Ishikawa (cell line): ENCODE data around the gene SV2C.
A peak's percentile ranks its signal among the peaks of the same experiment; 100 is the strongest.

Source experiments
- CEBPB ChIP-seq: IDR thresholded peaks from 2 replicates; pipeline ENCODE4 v1.6.1; 2012
- CREB1 ChIP-seq: IDR thresholded peaks from 2 replicates; pipeline ENCODE4 v1.6.1; 2012; ENCODE audit warnings: low read depth
- EGR1 ChIP-seq: IDR thresholded peaks from 2 replicates; pipeline ENCODE4 v1.6.1; 2012
- EP300 ChIP-seq: IDR thresholded peaks from 2 replicates; pipeline ENCODE4 v1.6.1; 2012; ENCODE audit warnings: borderline replicate concordance
- FOXM1 ChIP-seq: IDR thresholded peaks from 2 replicates; pipeline ENCODE4 v1.6.1; 2012; ENCODE audit warnings: low read depth, borderline replicate concordance
- NFIC ChIP-seq: IDR thresholded peaks from 2 replicates; pipeline ENCODE4 v1.6.1; 2012
- RAD21 ChIP-seq: IDR thresholded peaks from 2 replicates; pipeline ENCODE4 v1.6.1; 2012; ENCODE audit warnings: low read depth
- TAF1 ChIP-seq: IDR thresholded peaks from 2 replicates; pipeline ENCODE4 v1.6.1; 2012; ENCODE audit warnings: low read depth, mild to moderate bottlenecking
- TCF12 ChIP-seq: IDR thresholded peaks from 2 replicates; pipeline ENCODE4 v1.6.1; 2012; ENCODE audit warnings: low read depth
- TEAD4 ChIP-seq: IDR thresholded peaks from 2 replicates; pipeline ENCODE4 v1.6.1; 2012
- YY1 ChIP-seq: IDR thresholded peaks from 2 replicates; pipeline ENCODE4 v1.6.1; 2012; ENCODE audit warnings: low read depth
- ZBTB7A ChIP-seq: IDR thresholded peaks from 2 replicates; pipeline ENCODE4 v1.6.1; 2012; ENCODE audit warnings: low read depth
- TF ChIP-seq, protein P1 (sequence below): IDR thresholded peaks from 2 replicates; pipeline ENCODE4 v1.6.1; 2012; ENCODE audit warnings: low read depth, mild to moderate bottlenecking
- TF ChIP-seq, protein P2 (sequence below): IDR thresholded peaks from 2 replicates; pipeline ENCODE4 v1.6.1; 2012
- TF ChIP-seq, protein P3 (sequence below): IDR thresholded peaks from 2 replicates; pipeline ENCODE4 v1.6.1; 2012

The SV2C gene

DNA sequence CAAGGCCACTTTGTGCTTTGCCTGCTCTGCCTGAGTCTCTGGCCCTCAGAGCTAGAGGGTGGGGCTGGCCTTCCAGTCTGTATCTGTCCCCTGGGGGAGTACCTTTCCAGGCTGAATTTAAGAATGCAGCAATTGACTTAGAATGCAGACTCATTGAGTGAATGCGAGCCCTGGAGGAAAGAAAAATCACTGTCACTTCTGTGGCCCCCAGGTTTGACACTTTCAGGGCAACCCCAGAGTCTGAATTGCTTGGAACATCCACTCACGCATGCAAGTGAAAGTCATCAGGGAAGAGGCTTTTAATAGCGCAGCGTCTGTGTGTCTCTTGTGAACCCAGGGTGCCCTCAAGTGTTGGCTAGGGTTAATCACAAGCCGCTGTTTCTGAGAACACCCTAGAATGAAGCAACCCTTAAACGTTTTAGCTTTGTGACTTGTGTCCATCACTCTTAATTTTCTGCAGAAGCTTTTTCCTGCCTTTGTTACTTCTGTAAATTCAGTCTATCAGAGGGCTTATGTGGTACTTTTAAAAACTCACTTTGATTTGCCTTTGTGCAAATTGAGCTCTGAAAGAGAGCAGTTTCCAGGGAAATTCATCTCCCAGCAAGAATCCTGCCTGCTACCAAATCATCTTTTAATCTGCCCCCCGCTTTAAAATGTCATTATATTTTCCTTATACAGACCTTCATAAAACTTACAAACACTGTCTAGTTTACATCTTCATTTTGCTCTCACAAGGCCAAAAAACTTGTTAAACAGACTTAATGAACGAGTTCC is 173.1 kb downstream of the SV2C start:
- TF ChIP-seq YY1: no peak
- TF ChIP-seq, protein P1, sequence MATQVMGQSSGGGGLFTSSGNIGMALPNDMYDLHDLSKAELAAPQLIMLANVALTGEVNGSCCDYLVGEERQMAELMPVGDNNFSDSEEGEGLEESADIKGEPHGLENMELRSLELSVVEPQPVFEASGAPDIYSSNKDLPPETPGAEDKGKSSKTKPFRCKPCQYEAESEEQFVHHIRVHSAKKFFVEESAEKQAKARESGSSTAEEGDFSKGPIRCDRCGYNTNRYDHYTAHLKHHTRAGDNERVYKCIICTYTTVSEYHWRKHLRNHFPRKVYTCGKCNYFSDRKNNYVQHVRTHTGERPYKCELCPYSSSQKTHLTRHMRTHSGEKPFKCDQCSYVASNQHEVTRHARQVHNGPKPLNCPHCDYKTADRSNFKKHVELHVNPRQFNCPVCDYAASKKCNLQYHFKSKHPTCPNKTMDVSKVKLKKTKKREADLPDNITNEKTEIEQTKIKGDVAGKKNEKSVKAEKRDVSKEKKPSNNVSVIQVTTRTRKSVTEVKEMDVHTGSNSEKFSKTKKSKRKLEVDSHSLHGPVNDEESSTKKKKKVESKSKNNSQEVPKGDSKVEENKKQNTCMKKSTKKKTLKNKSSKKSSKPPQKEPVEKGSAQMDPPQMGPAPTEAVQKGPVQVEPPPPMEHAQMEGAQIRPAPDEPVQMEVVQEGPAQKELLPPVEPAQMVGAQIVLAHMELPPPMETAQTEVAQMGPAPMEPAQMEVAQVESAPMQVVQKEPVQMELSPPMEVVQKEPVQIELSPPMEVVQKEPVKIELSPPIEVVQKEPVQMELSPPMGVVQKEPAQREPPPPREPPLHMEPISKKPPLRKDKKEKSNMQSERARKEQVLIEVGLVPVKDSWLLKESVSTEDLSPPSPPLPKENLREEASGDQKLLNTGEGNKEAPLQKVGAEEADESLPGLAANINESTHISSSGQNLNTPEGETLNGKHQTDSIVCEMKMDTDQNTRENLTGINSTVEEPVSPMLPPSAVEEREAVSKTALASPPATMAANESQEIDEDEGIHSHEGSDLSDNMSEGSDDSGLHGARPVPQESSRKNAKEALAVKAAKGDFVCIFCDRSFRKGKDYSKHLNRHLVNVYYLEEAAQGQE: no peak
- TF ChIP-seq RAD21: peak; percentile 93

DNA sequence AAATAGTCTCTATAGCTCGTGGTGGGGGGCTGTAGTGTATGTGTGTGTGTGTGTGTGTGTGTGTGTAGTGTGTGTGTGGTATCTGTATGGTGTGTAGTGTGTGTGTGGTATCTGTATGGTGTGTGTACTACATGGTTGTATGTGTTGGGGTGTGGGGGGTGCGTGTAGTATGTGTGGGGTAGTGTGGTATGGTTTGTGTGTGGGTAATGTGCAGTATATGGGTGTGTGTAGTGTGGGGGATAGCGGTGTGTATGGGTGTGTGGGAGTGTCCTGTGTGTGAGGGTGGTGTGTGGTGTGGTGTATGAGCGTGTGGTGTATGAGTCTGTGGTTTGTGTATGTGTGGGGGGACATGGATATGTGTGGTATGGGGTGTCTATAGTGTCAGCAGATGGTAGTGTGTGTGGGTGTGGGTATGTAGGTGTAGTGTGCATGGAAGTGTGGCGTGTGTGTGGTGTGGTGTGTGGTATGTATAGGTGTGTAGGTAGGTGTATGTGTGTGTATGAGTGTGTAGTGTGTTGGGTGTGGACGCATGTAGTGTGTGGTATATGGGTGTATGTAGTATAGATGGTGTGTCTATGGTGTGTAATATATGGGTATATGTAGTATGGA is 174.1 kb downstream of the SV2C start:
- TF ChIP-seq NFIC (no peak), TEAD4 (no peak)
- TF ChIP-seq, protein P2, sequence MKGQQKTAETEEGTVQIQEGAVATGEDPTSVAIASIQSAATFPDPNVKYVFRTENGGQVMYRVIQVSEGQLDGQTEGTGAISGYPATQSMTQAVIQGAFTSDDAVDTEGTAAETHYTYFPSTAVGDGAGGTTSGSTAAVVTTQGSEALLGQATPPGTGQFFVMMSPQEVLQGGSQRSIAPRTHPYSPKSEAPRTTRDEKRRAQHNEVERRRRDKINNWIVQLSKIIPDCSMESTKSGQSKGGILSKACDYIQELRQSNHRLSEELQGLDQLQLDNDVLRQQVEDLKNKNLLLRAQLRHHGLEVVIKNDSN: no peak

DNA sequence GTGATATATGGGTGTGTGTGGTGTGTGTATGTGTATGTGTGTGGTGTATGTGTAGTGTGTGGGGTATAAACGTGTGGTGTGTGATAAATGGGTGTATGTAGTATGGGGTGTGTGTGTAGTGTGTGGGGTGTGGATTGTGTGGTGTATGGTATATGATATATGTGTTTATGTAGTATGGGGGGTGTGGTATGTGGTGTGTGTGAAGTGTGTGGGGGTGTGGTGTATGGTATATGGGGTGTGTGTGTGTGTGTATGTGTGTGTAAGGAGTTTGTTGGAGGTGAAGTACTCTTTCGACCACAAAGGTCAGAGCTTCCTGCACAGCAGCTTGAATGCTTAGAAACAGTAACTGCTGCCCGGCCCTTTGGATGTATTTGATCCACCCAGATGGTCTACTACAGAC is 174.7 kb downstream of the SV2C start:
- TF ChIP-seq, protein P1: no peak
- no peak for TF ChIP-seq CREB1
- TF ChIP-seq TCF12: no peak
- TF ChIP-seq YY1: no peak
- TF ChIP-seq, protein P3, sequence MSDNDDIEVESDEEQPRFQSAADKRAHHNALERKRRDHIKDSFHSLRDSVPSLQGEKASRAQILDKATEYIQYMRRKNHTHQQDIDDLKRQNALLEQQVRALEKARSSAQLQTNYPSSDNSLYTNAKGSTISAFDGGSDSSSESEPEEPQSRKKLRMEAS: no peak

DNA sequence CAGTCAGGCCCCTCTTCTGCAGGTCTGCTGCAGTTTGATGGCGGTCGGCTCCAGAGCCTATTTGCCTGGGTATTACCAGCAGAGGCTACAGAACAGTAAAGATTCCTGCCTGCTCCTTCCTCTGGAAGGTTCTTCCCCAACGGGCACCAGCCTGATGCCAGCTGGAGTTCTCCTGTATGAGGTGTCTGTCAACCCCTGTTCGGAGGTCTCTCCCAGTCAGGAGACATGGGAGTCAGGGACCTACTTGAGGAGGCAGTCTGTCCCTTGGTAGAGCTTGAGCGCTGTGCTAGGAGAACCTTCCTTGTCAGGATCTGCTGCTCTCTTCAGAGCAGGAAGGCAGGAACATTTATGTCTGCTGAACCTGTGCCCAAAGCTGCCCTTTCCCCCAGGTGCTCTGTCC is 181.5 kb downstream of the SV2C start:
- TF ChIP-seq, protein P2: no peak
- TF ChIP-seq CEBPB: no peak
- TF ChIP-seq YY1: no peak
- no peak for TF ChIP-seq EGR1
- TF ChIP-seq, protein P1: no peak
- no peak for TF ChIP-seq ZBTB7A
- TF ChIP-seq EP300: no peak
- TF ChIP-seq NFIC: no peak
- TF ChIP-seq TCF12: no peak
- no peak for TF ChIP-seq RAD21
- TF ChIP-seq CREB1: no peak
- TF ChIP-seq, protein P3: no peak
- TF ChIP-seq TAF1: no peak
- TF ChIP-seq FOXM1: no peak
- no peak for TF ChIP-seq TEAD4

DNA sequence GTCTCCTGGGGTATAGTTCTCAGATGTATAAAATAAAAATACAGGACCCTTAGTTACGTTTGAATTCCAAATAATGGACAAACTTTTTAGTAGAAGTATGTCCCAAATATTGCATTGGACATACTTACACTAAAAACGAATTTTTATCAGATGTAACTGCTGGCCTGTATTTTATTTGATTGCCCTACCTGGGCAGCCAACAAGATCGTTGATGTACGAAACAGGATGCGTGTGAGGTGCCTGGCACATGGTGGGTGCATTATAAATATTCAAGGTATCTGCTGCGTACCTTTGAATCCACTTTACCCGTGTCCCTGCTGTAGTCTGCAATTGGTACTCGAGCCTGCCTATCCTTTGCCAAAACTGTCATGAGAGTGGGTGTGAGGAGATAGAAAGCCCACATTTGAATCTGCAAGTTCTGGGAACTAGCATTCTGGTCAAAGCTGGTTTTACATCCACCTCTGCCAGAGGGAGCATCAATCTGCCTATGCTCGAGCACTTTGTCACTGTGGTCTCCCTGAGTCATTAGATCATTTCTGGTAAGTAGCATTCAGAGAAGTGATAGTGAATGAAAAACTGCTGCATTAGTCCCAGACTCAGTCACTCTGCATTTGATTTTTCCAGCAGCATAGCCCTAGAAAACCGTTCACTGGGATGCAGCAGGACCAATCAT is 186.2 kb downstream of the SV2C start:
- TF ChIP-seq TAF1 (no peak), CEBPB (no peak), FOXM1 (no peak), TCF12 (no peak), EGR1 (no peak), TEAD4 (no peak), ZBTB7A (no peak), RAD21 (no peak), YY1 (no peak), EP300 (no peak), NFIC (no peak), CREB1 (no peak)
- TF ChIP-seq, protein P1: no peak
- TF ChIP-seq, protein P3: no peak
- TF ChIP-seq, protein P2: no peak
